ENCODE measurements around the gene UBE2S.
A peak's percentile ranks its signal among the peaks of the same experiment; 100 is the strongest.

The UBE2S gene

GRCh38 chr19:55368106-55368505 is 39.5 kb downstream of the UBE2S start:
- Histone ChIP-seq H3K4me3 (ENCODE audit: severe bottlenecking) (no peak overlapping the region), H3K36me3 (ENCODE audit: low read depth) (no peaks in the 10 kb centered on the region), H3K27ac (ENCODE audit: poor library complexity, severe bottlenecking) (peak overlapping the region; percentile 48), H3K9me3 (ENCODE audit: severe bottlenecking) (no peaks in the 10 kb centered on the region), H3K27me3 (ENCODE audit: insufficient read depth, poor library complexity, severe bottlenecking) (no peaks in the 10 kb centered on the region), H3K4me1 (ENCODE audit: insufficient read depth, poor library complexity, severe bottlenecking) (peaks cover 8% of the 10 kb centered on the region)
- no peak for TF ChIP-seq CTCF (IDR thresholded peaks at IDR 0.05; ENCODE audit: poor library complexity, severe bottlenecking)
- no peak for DNase-seq (ENCODE audit: low spot score)
- ATAC-seq (ENCODE audit: low read depth), result no peak

- no peak overlapping the region for H3K4me3 ChIP-seq (ENCODE audit: severe bottlenecking)
- H3K36me3 ChIP-seq (ENCODE audit: low read depth), result no peaks in the 10 kb centered on the region
- TF ChIP-seq CTCF (IDR thresholded peaks at IDR 0.05; ENCODE audit: poor library complexity, severe bottlenecking), result no peak
- H3K4me1 ChIP-seq (ENCODE audit: insufficient read depth, poor library complexity, severe bottlenecking), result no peaks in the 10 kb centered on the region
- no peak for DNase-seq (ENCODE audit: low spot score)
- no peak for ATAC-seq (ENCODE audit: low read depth)
- no peaks in the 10 kb centered on the region for H3K27me3 ChIP-seq (ENCODE audit: insufficient read depth, poor library complexity, severe bottlenecking)
- H3K27ac ChIP-seq (ENCODE audit: poor library complexity, severe bottlenecking), result no peak overlapping the region
- H3K9me3 ChIP-seq (ENCODE audit: severe bottlenecking), result no peaks in the 10 kb centered on the region
Observed at GRCh38 chr19:55366790-55367189, 40.8 kb downstream of the UBE2S start.

GRCh38 chr19:55365964-55366363 is 41.6 kb downstream of the UBE2S start:
- no peak overlapping the region for H3K27ac ChIP-seq (ENCODE audit: poor library complexity, severe bottlenecking)
- H3K27me3 ChIP-seq (ENCODE audit: insufficient read depth, poor library complexity, severe bottlenecking), result no peaks in the 10 kb centered on the region
- ATAC-seq (ENCODE audit: low read depth), result no peak
- H3K4me3 ChIP-seq (ENCODE audit: severe bottlenecking), result no peak overlapping the region
- no peak for DNase-seq (ENCODE audit: low spot score)
- no peaks in the 10 kb centered on the region for H3K36me3 ChIP-seq (ENCODE audit: low read depth)
- no peak for TF ChIP-seq CTCF (IDR thresholded peaks at IDR 0.05; ENCODE audit: poor library complexity, severe bottlenecking)
- no peaks in the 10 kb centered on the region for H3K9me3 ChIP-seq (ENCODE audit: severe bottlenecking)
- no peaks in the 10 kb centered on the region for H3K4me1 ChIP-seq (ENCODE audit: insufficient read depth, poor library complexity, severe bottlenecking)

- H3K4me1 ChIP-seq (ENCODE audit: insufficient read depth, poor library complexity, severe bottlenecking), result no peaks in the 10 kb centered on the region
- H3K36me3 ChIP-seq (ENCODE audit: low read depth), result no peaks in the 10 kb centered on the region
- no peak overlapping the region for H3K27ac ChIP-seq (ENCODE audit: poor library complexity, severe bottlenecking)
- H3K4me3 ChIP-seq (ENCODE audit: severe bottlenecking), result no peak overlapping the region
- no peaks in the 10 kb centered on the region for H3K9me3 ChIP-seq (ENCODE audit: severe bottlenecking)
- no peak for TF ChIP-seq CTCF (IDR thresholded peaks at IDR 0.05; ENCODE audit: poor library complexity, severe bottlenecking)
- DNase-seq (ENCODE audit: low spot score) (no peak), ATAC-seq (ENCODE audit: low read depth) (no peak)
- no peaks in the 10 kb centered on the region for H3K27me3 ChIP-seq (ENCODE audit: insufficient read depth, poor library complexity, severe bottlenecking)
Observed at GRCh38 chr19:55365245-55365644, 42.3 kb downstream of the UBE2S start.

GRCh38 chr19:55362990-55363716 is 44.4 kb downstream of the UBE2S start, which contains the start of gene GARIN5B:
Gene GARIN5B (minus strand): TSS chr19:55363260. CDS start chr19:55363066, 194 bp downstream.
- Histone ChIP-seq H3K4me3 (ENCODE audit: severe bottlenecking) (no peak within 1 kb of the TSS), H3K36me3 (ENCODE audit: low read depth) (no peaks in the 10 kb centered on the region), H3K9me3 (ENCODE audit: severe bottlenecking) (no peaks in the 10 kb centered on the region), H3K4me1 (ENCODE audit: insufficient read depth, poor library complexity, severe bottlenecking) (no peaks in the 10 kb centered on the region), H3K27ac (ENCODE audit: poor library complexity, severe bottlenecking) (no peak within 1 kb of the TSS), H3K27me3 (ENCODE audit: insufficient read depth, poor library complexity, severe bottlenecking) (no peaks in the 10 kb centered on the region)
- TF ChIP-seq CTCF (IDR thresholded peaks at IDR 0.05; ENCODE audit: poor library complexity, severe bottlenecking), result no peak
- ATAC-seq (ENCODE audit: low read depth) (0 out of 3 replicates have a peak, but pooled peaks have one; percentile 5), DNase-seq (ENCODE audit: low spot score) (no peak)

Data from RWPE2 (cell line).